NCI-H1048 (cell line): ENCODE measurements around the gene INPPL1.

Experiments
- DNase-seq: peaks from one replicate; lab custom pipeline; 2025; lab: John Stamatoyannopoulos, UW

The INPPL1 gene

DNA sequence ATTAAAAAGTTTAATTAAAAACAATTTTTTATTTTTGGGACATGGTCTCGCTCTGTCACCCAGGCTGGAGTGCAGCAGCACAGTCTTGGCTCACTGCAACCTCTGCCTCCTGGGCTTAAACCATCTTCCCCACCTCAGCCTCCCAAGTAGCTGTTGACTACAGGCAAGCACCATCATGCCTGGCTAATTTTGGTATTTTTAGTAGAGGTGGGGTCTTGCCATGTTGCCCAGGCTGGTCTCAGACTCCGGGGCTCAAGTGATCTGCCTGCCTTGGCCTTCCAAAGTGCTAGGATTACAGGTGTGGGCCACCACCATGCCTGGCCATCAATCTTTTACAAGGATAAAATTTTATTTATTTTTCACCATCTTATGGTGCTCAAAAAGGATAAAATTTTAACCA, 62.7 kb downstream of the INPPL1 start:
- DNase-seq, result no peak
